GM18520 (cell line): Measurements from ENCODE around the gene MICALL2.

Experiments
- ATAC-seq: cut with Tn5 transposase; IDR thresholded peaks from one replicate; pipeline ENCODE4 v1.9.1; 2021; ENCODE audit not compliant: unreplicated experiment

MICALL2 gene

GRCh38 chr7:1419310-1419634 lies 40.0 kb downstream of the MICALL2 start:
- no peak for ATAC-seq

DNA sequence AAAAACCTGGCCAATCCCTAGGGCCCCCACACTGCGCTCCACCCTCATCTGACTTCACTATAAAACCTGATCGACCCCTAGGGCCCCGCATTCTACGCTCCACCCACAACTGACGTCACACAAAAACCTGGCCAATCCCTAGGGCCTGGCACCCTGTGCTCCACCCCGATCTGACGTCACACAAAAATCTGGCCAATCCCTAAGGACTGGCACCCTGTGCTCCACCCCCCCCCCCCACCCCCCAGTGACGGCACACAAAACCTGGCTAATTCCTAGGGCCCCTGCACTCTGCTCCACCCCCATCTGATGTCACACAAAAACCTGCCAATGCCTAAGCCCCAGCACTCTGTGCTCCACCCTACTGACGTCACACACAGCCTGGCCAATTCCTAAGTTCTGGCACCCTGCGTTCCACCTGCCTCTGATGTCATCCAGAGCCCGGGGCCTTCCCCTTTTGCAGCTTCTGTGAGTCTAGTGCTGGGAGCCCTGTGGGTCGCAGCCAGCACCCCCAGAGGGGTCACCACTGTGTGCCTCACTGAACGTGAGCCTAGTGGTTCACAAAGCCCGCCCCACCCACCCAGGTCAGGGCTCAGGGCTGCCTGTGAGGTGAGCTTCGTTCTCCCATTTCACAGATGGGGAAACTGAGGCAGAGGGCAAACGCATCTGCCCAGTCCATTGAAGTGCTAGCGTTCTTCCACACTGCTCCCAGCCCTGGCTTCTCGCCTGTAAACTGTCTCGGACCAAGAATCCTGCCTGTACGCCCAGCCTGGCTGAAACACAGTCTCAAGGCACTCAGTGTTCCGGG lies 40.6 kb downstream of the MICALL2 start:
- no peak for ATAC-seq

- no peak for ATAC-seq
These were observed 43.8 kb downstream of the MICALL2 start for GRCh38 chr7:1415389-1415990.

GRCh38 chr7:1413936-1414639 lies 45.2 kb downstream of the MICALL2 start:
- ATAC-seq: no peak

DNA sequence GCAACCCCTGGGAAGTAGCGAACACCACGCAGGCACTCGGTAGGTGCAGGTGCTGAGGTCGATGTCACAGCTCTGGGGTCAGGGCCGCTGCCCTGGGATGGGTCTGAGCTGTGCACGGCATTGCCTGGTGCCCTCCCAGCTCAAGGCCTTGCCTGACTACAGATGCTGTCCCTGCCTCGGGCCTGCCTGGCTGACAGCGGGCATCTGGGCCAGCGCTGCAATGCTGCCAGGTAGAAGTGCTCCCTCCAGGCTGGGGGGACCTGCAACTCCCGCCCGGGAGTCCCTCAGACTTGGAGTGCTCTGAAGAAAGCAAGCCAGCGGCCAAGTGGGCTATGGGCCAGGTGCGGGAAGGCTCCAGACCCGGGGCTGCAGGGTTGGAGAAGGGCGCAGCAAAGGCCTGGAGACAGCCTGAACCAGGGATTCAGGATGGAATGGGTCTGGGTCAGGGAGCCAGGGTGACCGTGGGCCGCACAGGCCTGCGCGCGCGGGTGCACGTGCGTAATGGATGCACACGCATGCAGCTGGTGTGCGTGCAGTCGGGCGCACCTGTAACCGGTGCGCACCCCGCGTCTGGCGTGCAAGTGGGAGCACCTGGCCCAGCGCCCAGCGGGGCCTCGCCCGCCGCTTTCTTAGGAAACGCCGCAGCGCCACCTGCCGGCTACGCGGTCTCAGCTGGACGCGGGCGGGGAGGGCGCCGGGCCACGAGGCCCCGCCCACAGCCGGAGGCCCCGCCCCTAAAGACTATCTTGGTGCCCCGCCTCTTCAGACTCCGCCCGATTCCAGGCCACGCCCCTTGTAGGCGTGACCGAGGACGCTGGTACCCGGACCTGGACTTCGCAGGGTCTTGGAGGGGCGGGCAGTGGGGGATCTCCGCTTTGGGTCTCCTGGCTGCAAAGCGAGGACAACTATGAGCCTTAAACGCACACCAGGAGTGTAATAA lies 46.7 kb downstream of the MICALL2 start:
- ATAC-seq: no peak

GRCh38 chr7:1411414-1411813 lies 47.9 kb downstream of the MICALL2 start:
- no peak for ATAC-seq

DNA sequence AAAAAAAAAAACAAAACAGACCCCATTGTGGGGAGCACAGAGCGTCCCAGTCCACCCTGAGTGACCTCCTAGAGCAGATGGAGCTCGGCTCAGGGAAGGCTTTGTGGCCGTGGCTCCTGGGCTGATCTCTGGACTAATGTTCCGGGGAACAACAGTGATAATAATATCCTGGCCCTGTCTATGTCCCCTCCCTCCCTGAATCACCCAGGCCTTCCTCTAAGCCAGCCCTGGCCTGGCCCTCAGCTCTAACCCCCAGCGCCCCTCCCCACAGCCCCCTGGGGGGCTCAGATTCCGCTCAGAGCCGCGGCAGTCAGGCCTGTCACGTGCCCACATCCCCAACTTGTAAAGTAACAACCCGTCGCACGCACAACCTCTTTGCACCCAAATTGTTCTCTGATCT lies 48.3 kb downstream of the MICALL2 start:
- ATAC-seq: no peak

- no peak for ATAC-seq
These were observed 49.7 kb downstream of the MICALL2 start for GRCh38 chr7:1409555-1409954.

DNA sequence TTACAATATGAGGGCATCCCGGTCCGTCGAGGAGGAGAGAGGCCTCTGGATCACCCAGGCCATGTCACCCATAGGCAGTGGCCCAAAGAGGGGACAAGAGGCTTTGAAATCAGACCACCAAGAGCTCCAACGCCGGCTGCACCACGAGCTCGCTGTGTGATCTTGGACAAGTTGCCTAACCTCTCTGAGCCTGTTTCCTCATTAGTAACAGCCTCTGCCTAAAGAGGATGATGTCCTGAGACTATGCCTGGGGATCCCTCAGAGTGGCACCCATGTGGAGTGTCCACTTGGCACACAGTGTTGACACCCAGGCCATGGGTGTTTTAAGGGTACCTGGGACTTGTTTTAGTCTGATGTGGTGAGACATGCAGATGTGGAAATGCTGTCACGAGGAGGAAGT lies 50.8 kb downstream of the MICALL2 start:
- no peak for ATAC-seq

- no peak for ATAC-seq
These were observed 51.4 kb downstream of the MICALL2 start for GRCh38 chr7:1407892-1408291.

DNA sequence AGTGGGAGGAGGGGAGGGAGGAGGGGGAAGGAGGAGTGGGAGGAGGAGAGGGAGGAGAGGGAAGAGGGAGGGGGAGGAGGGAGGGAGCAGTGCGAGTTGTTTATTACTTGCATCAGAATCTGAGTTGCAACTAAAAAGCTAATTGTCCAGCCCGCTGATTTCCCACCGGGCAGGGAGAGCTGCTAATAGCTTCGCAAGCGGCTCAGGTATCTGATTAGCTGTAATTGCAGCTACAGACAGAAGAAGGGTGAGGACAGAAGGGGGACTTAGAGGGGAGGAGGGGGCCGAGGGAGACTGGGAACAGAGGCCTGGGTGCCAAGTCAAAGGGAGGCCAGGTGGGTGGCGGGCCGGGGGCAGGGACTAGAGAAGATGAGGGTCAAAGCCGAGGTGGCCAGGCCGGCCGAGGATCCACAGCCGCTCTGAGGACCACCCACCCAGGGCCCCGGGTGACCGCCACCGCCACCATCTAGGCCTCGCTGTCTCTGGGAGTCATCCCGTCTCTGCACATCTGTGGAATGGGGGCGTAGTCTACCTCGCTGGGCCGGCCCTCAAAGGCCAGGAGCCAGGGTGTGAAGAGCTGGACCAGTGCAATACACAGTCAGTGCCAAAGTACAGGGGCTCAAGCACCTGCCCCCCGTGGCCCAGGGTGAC lies 54.2 kb downstream of the MICALL2 start:
- ATAC-seq: no peak

DNA sequence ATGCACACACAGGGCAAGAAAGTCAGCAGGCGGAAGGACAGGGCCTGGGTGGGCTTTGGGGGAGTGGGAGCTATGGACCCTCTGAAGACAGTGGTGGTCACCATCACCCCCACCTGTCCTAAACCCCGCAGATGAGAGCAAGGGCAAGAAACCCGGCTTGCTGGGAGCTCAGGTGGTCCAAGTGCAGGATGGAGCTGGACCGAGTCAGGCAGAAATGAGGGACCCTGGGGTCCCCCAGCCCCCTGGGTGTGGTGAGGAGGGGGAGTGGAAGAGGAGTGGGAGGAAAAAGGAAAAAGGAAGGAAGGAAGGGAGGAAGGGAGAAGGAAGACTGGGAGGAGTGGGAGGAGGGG lies 54.8 kb downstream of the MICALL2 start:
- no peak for ATAC-seq

DNA sequence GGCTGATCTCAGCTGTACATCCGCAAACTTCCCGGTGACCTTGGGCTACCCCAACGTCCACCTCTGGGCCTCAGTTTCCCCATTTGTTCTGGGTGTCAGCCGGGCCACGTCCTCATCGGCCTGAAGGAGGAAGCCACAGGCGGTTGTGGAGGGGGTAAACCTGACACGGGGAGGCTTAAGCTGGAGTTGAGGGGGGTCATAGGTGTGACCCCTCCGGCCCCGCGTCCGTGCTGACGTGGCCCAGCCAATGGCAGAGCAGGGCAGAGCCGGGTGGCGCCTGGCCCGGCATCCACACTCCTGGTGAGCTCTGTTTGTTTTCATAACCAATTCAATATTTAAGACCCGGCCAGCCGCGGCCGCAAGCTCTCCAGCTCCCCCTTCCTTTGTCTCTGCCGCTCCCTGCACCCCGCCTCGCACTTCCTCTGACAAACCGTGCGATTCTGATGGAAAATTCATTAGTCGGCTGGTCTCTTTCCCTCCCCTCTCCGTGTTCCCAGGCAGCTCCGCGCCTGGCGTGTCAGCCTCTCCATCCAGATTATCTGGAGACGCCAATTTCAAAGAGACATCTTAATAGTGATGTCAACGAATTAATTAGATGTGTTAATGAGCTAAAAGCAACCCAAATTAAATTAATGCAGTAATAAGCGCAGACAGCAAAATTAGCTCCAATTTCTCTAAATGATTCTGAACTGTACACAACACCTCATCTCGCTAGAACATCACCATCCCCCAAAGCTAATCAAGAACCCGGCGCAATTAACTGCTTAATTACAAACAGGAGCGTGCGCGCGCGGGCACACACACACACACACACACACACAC lies 55.4 kb downstream of the MICALL2 start:
- ATAC-seq: no peak

GRCh38 chr7:1402791-1403637 lies 56.3 kb downstream of the MICALL2 start:
- no peak for ATAC-seq

- no peak for ATAC-seq
These were observed 57.0 kb downstream of the MICALL2 start for GRCh38 chr7:1402110-1402790.

DNA sequence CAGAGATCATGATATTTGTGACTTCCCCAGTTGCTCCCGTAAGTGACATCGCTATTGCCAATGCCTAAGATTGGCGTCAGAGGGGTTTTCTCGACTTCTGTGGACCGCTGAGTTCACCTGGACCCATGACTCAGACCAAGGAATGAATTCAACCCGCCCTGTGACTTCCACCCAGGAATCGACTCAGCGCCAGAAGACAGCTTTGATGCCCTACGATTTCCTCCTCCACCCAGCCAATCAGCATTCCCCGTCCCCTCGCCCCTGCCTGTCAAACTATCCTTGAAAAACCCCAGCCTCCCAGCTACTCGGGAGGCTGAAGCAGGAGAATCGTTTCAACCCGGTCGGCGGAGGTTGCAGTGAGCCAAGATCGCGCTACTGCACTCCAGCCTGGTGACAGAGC lies 58.3 kb downstream of the MICALL2 start:
- no peak for ATAC-seq

DNA sequence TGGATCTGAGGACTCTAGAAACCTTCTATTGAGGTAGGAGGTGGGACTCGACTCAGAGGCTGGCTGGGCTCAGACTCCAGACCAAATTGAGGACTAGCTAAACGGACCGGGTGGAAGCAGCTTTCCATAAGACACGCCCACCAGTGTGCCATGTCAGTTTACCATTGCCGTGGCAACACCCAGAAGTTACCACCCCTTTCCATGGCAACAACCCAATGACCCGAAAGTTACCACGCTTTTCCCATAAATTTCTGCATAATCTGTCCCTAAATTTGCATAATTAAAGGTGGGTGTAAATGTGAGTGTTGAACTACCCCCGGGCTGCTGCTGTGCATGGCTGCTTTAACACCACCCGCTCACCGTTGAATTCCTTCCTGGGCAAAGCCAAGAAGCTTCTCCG lies 58.9 kb downstream of the MICALL2 start:
- ATAC-seq: no peak

GRCh38 chr7:1397491-1398327 lies 61.6 kb downstream of the MICALL2 start:
- ATAC-seq: no peak
